ENCODE data around the gene SELENON.

SELENON gene

GRCh38 chr1:25770541-25771220 lies 29.3 kb upstream of the SELENON start:
- no peak for DNase-seq (ENCODE audit: low spot score)

GRCh38 chr1:25771221-25772114 lies 28.5 kb upstream of the SELENON start:
- DNase-seq (ENCODE audit: low spot score), result peak; percentile 50

GRCh38 chr1:25772164-25772563 lies 27.8 kb upstream of the SELENON start:
- DNase-seq (ENCODE audit: low spot score), result no peak

GRCh38 chr1:25772692-25773245 lies 27.2 kb upstream of the SELENON start:
- DNase-seq (ENCODE audit: low spot score), result no peak

GRCh38 chr1:25773441-25774125 lies 26.4 kb upstream of the SELENON start:
- DNase-seq (ENCODE audit: low spot score), result no peak

GRCh38 chr1:25774206-25774803 lies 25.7 kb upstream of the SELENON start:
- DNase-seq (ENCODE audit: low spot score), result no peak

GRCh38 chr1:25774921-25775771 lies 24.8 kb upstream of the SELENON start:
- peak; percentile 91 for DNase-seq (ENCODE audit: low spot score)

GRCh38 chr1:25779388-25779787 lies 20.6 kb upstream of the SELENON start:
- no peak for DNase-seq (ENCODE audit: low spot score)

- DNase-seq (ENCODE audit: low spot score), result no peak
Measured at GRCh38 chr1:25779894-25780293, 20.1 kb upstream of the SELENON start.

GRCh38 chr1:25780318-25781129 lies 19.5 kb upstream of the SELENON start:
- DNase-seq (ENCODE audit: low spot score), result no peak

GRCh38 chr1:25781130-25781433 lies 18.9 kb upstream of the SELENON start:
- DNase-seq (ENCODE audit: low spot score), result no peak

- DNase-seq (ENCODE audit: low spot score), result no peak
Measured at GRCh38 chr1:25782608-25783201, 17.3 kb upstream of the SELENON start.

- DNase-seq (ENCODE audit: low spot score), result no peak
Measured at GRCh38 chr1:25784575-25785051, 15.4 kb upstream of the SELENON start.

- no peak for DNase-seq (ENCODE audit: low spot score)
Measured at GRCh38 chr1:25785333-25786067, 14.5 kb upstream of the SELENON start.

- DNase-seq (ENCODE audit: low spot score), result no peak
Measured at GRCh38 chr1:25786887-25787759, 12.9 kb upstream of the SELENON start.

GRCh38 chr1:25787760-25788166 lies 12.2 kb upstream of the SELENON start:
- DNase-seq (ENCODE audit: low spot score), result no peak

- DNase-seq (ENCODE audit: low spot score), result no peak
Measured at GRCh38 chr1:25790472-25790871, 9.5 kb upstream of the SELENON start.

GRCh38 chr1:25792115-25792514 lies 7.9 kb upstream of the SELENON start:
- DNase-seq (ENCODE audit: low spot score), result no peak
